ENCODE data around the gene VPS39.

Gene VPS39

DNA sequence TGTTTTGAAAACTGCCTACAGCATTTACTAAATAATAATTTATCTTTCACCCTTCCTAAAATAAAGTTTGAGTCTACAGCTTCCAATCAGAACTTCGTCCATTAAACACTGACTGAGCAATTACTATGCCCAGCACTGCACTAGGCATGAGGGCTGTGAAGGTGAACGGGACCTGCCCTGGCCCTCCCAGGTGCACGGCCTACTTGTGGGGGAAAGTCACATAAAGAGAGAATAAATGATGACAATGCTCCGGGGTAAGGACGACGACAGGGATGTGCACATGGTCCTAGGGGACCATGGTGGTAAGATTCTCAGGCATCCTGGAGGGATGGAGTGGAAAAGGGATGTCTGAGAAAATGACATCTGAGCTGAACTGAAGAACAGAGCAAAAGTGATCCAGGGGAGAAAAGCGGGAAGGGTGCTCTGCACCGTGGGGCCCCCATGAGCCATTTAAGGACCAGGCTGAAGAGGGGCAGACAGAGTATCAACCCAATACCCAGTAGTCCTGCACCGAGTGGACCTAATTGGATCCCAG is 63.2 kb downstream of the VPS39 start:
- H3K79me2 ChIP-seq (ENCODE audit: control insufficient read depth, low read length), result no peaks in the 10 kb centered on the region
- no peaks in the 10 kb centered on the region for H3K9me2 ChIP-seq (replicated peaks; ENCODE audit: control insufficient read depth, low read length)

DNA sequence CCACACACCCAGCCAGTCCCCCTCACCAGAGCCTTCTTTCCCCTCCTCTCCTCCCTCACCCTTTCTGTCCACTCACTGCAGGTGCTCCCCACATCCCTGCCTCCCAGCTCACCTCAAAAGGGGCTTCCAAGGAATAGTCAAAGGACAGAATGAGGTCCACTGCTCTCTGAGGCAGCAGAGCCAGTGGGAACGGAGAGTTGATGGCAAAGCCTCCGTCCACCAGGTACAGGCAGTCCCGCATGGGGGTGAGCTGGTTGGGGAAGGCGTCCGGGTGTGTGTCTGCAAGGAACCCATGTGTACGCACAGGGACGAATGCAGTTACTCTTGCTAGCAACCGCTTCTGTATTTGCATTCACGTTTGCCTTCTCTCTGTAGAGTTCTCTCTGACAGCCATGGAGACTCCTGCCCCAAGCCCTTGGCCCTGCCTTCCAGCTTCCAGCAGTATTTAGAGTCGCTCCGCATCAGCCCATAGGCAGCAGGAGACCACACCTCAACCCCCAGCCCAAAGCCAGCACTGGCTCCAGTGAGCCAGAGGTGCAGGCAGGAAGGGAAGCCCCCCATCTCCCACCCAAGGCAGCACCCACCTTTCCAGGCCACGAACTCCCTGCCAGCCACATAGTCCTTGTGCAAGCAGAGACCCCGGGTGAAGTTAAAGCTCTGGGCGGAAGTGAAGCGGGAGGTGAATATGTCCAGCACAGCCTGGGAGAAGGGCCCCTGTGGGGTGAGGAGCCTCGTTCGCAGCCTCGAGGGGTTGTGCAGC is 64.1 kb downstream of the VPS39 start:
- H3K4me1 ChIP-seq (ENCODE audit: control insufficient read depth, low read length), result no peaks in the 10 kb centered on the region
- no peaks in the 10 kb centered on the region for H3F3A ChIP-seq (ENCODE audit: control insufficient read depth, insufficient read depth)
- H3K79me2 ChIP-seq (ENCODE audit: control insufficient read depth, low read length), result no peaks in the 10 kb centered on the region
- H3K4me2 ChIP-seq (ENCODE audit: low read length), result no peak overlapping the region
- H4K20me1 ChIP-seq (ENCODE audit: control insufficient read depth, insufficient read depth, low read depth, low read length), result no peaks in the 10 kb centered on the region
- H3K27me3 ChIP-seq (ENCODE audit: control insufficient read depth, low read length), result no peaks in the 10 kb centered on the region
- H3K9me2 ChIP-seq (replicated peaks; ENCODE audit: control insufficient read depth, low read length), result no peaks in the 10 kb centered on the region
- no peak overlapping the region for H3K4me3 ChIP-seq (ENCODE audit: low read length)
- no peaks in the 10 kb centered on the region for H3K36me3 ChIP-seq (ENCODE audit: control insufficient read depth, low read length)
- H3K9me3 ChIP-seq (ENCODE audit: control insufficient read depth, insufficient read depth, low read length), result no peaks in the 10 kb centered on the region
- no peak overlapping the region for H3K27ac ChIP-seq (ENCODE audit: low read depth, low read length)
- TF ChIP-seq, protein P1, sequence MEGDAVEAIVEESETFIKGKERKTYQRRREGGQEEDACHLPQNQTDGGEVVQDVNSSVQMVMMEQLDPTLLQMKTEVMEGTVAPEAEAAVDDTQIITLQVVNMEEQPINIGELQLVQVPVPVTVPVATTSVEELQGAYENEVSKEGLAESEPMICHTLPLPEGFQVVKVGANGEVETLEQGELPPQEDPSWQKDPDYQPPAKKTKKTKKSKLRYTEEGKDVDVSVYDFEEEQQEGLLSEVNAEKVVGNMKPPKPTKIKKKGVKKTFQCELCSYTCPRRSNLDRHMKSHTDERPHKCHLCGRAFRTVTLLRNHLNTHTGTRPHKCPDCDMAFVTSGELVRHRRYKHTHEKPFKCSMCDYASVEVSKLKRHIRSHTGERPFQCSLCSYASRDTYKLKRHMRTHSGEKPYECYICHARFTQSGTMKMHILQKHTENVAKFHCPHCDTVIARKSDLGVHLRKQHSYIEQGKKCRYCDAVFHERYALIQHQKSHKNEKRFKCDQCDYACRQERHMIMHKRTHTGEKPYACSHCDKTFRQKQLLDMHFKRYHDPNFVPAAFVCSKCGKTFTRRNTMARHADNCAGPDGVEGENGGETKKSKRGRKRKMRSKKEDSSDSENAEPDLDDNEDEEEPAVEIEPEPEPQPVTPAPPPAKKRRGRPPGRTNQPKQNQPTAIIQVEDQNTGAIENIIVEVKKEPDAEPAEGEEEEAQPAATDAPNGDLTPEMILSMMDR (IDR thresholded peaks at IDR 0.05; ENCODE audit: low read depth, low read length, poor library complexity, severe bottlenecking), result no peak
- TF ChIP-seq EZH2phosphoT487 (IDR thresholded peaks at IDR 0.05; ENCODE audit: borderline replicate concordance, low read length), result no peak

More for the DNA sequence above, 63.2 kb downstream of the VPS39 start:
- Histone ChIP-seq H3K4me3 (ENCODE audit: low read length) (no peak overlapping the region), H3K9me3 (ENCODE audit: control insufficient read depth, insufficient read depth, low read length) (no peaks in the 10 kb centered on the region), H3K27me3 (ENCODE audit: control insufficient read depth, low read length) (no peaks in the 10 kb centered on the region), H3K36me3 (ENCODE audit: control insufficient read depth, low read length) (no peaks in the 10 kb centered on the region), H3K4me1 (ENCODE audit: control insufficient read depth, low read length) (no peaks in the 10 kb centered on the region), H4K20me1 (ENCODE audit: control insufficient read depth, insufficient read depth, low read depth, low read length) (no peaks in the 10 kb centered on the region), H3F3A (ENCODE audit: control insufficient read depth, insufficient read depth) (no peaks in the 10 kb centered on the region), H3K4me2 (ENCODE audit: low read length) (no peak overlapping the region), H3K27ac (ENCODE audit: low read depth, low read length) (no peak overlapping the region)
- no peak for TF ChIP-seq EZH2phosphoT487 (IDR thresholded peaks at IDR 0.05; ENCODE audit: borderline replicate concordance, low read length)
- TF ChIP-seq, protein P1 (IDR thresholded peaks at IDR 0.05; ENCODE audit: low read depth, low read length, poor library complexity, severe bottlenecking), result no peak

DNA sequence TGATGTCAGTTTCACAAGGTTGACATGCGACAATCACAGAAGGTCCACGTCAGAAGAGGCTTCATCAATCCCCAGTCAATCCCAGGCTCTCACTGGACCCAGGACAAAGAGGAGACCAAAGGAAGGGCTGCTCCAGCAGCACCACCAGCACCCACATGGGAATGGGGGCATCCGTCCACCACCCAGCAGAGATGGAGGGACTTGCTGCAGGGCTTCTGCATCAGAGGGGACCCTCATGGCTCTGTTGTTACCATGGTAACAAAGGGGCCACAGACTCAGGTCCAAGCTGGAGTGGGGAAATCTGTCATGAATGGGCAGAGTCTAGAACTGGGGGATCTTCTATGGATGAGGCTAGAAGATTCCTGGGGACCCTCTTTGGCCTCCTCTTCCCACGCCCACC is 64.7 kb downstream of the VPS39 start:
- Histone ChIP-seq H3K27me3 (ENCODE audit: control insufficient read depth, low read length) (no peaks in the 10 kb centered on the region), H3K36me3 (ENCODE audit: control insufficient read depth, low read length) (no peaks in the 10 kb centered on the region), H4K20me1 (ENCODE audit: control insufficient read depth, insufficient read depth, low read depth, low read length) (no peaks in the 10 kb centered on the region), H3K79me2 (ENCODE audit: control insufficient read depth, low read length) (no peaks in the 10 kb centered on the region), H3K4me1 (ENCODE audit: control insufficient read depth, low read length) (no peaks in the 10 kb centered on the region), H3F3A (ENCODE audit: control insufficient read depth, insufficient read depth) (no peaks in the 10 kb centered on the region), H3K4me2 (ENCODE audit: low read length) (no peak overlapping the region), H3K4me3 (ENCODE audit: low read length) (no peak overlapping the region), H3K9me3 (ENCODE audit: control insufficient read depth, insufficient read depth, low read length) (no peaks in the 10 kb centered on the region), H3K9me2 (replicated peaks; ENCODE audit: control insufficient read depth, low read length) (no peaks in the 10 kb centered on the region), H3K27ac (ENCODE audit: low read depth, low read length) (no peak overlapping the region)
- TF ChIP-seq, protein P1 (IDR thresholded peaks at IDR 0.05; ENCODE audit: low read depth, low read length, poor library complexity, severe bottlenecking), result no peak
- no peak for TF ChIP-seq EZH2phosphoT487 (IDR thresholded peaks at IDR 0.05; ENCODE audit: borderline replicate concordance, low read length)
